LNCAP (cell line): ENCODE data around the gene MNDA.

Experiments
- CTCF ChIP-seq: fragments of 450-650 bp; IDR thresholded peaks from 2 replicates; pipeline ENCODE4 v1.5.1; 2017; ENCODE audit warnings: mild to moderate bottlenecking

The MNDA gene

GRCh38 chr1:158806916-158807536, 24.1 kb upstream of the MNDA start:
- TF ChIP-seq CTCF, result no peak

GRCh38 chr1:158809256-158809655, 21.9 kb upstream of the MNDA start:
- no peak for TF ChIP-seq CTCF

GRCh38 chr1:158809862-158810261, 21.3 kb upstream of the MNDA start:
- no peak for TF ChIP-seq CTCF

GRCh38 chr1:158810311-158810710, 20.8 kb upstream of the MNDA start:
- TF ChIP-seq CTCF, result no peak

- no peak for TF ChIP-seq CTCF
Measured at GRCh38 chr1:158812336-158812735, 18.8 kb upstream of the MNDA start.

GRCh38 chr1:158813164-158813563, 18.0 kb upstream of the MNDA start:
- no peak for TF ChIP-seq CTCF

GRCh38 chr1:158814970-158815369, 16.2 kb upstream of the MNDA start:
- TF ChIP-seq CTCF, result no peak

- TF ChIP-seq CTCF, result no peak
Measured at GRCh38 chr1:158818560-158818959, 12.6 kb upstream of the MNDA start.
